Measurements from ENCODE around the gene MPZL1.

MPZL1 gene

GRCh38 chr1:167836197-167836596 is 114.4 kb downstream of the MPZL1 start:
- Histone ChIP-seq H3K9me3 (ENCODE audit: severe bottlenecking) (no peaks in the 10 kb centered on the region), H3K27me3 (ENCODE audit: insufficient read depth, low read depth, severe bottlenecking) (no peaks in the 10 kb centered on the region)
- TF ChIP-seq CTCF (IDR thresholded peaks at IDR 0.05; ENCODE audit: low read depth, low read length): no peak

GRCh38 chr1:167837326-167837725 is 115.5 kb downstream of the MPZL1 start:
- DNase-seq: no peak

More at GRCh38 chr1:167836197-167836596, 114.4 kb downstream of the MPZL1 start:
- no peaks in the 10 kb centered on the region for H3K36me3 ChIP-seq
- H3K27ac ChIP-seq: no peak overlapping the region
- no peak overlapping the region for H3K4me3 ChIP-seq (ENCODE audit: low read depth, low read length)
- DNase-seq: no peak

GRCh38 chr1:167839009-167839408 is 117.2 kb downstream of the MPZL1 start:
- no peak for DNase-seq
- no peak overlapping the region for H3K4me3 ChIP-seq (ENCODE audit: low read depth, low read length)

More at GRCh38 chr1:167837326-167837725, 115.5 kb downstream of the MPZL1 start:
- H3K27ac ChIP-seq: no peak overlapping the region
- H3K27me3 ChIP-seq (ENCODE audit: insufficient read depth, low read depth, severe bottlenecking): no peaks in the 10 kb centered on the region
- no peak for TF ChIP-seq CTCF (IDR thresholded peaks at IDR 0.05; ENCODE audit: low read depth, low read length)
- H3K36me3 ChIP-seq: no peaks in the 10 kb centered on the region
- H3K9me3 ChIP-seq (ENCODE audit: severe bottlenecking): no peaks in the 10 kb centered on the region
- H3K4me3 ChIP-seq (ENCODE audit: low read depth, low read length): no peak overlapping the region

More at GRCh38 chr1:167839009-167839408, 117.2 kb downstream of the MPZL1 start:
- no peaks in the 10 kb centered on the region for H3K9me3 ChIP-seq (ENCODE audit: severe bottlenecking)
- no peaks in the 10 kb centered on the region for H3K36me3 ChIP-seq
- no peak for TF ChIP-seq CTCF (IDR thresholded peaks at IDR 0.05; ENCODE audit: low read depth, low read length)
- H3K27me3 ChIP-seq (ENCODE audit: insufficient read depth, low read depth, severe bottlenecking): no peaks in the 10 kb centered on the region
- H3K27ac ChIP-seq: no peak overlapping the region
